CD4-positive, CD25-positive, alpha-beta regulatory T cell (primary cell): ENCODE results near the gene USP36. TPM values are rescaled to one million over a fixed set of nuclear protein-coding genes. Genes with fewer than 3 reads are reported as not detected.

ENCODE experiments used
- ATAC-seq, 2 donors: fragments of 150-1000 bp; cut with Tn5 transposase; one replicate each; pipeline ENCODE4 v1.10.0; 2021; ENCODE audit warnings: low read depth in 2 of 2, moderate number of reproducible peaks in 2 of 2, moderate library complexity in 1 of 2
- DNase-seq, 3 donors: peaks; one replicate each; pipeline versions ENCODE4 v3.0.0 to v3.0.0-alpha.2; 2012 to 2022; ENCODE audit warnings: mixed read lengths in 1 of 3
- H3K27ac ChIP-seq: one replicate; pipeline ENCODE4 v1.7.0; 2013; ENCODE audit warnings: mild to moderate bottlenecking, low read length; ENCODE audit not compliant: insufficient read depth, poor library complexity, severe bottlenecking
- H3K27me3 ChIP-seq: one replicate; pipeline ENCODE4 v1.7.0; 2013; ENCODE audit warnings: low read length; ENCODE audit not compliant: control insufficient read depth, insufficient read depth
- H3K36me3 ChIP-seq: one replicate; pipeline ENCODE4 v1.7.0; 2013; ENCODE audit warnings: mild to moderate bottlenecking, low read length, moderate library complexity; ENCODE audit not compliant: control insufficient read depth, insufficient read depth
- H3K4me1 ChIP-seq: 2 replicates; pipeline ENCODE4 v1.7.0; 2013; ENCODE audit warnings: mild to moderate bottlenecking, low read length; ENCODE audit not compliant: insufficient read depth, control insufficient read depth, poor library complexity, severe bottlenecking
- H3K4me3 ChIP-seq: one replicate; pipeline ENCODE4 v1.7.0; 2013; ENCODE audit warnings: low read depth, mild to moderate bottlenecking, low read length, moderate library complexity
- H3K9me3 ChIP-seq, 2 experiments: 1 replicate in 1 of 2; 2 replicates in 1 of 2; pipeline ENCODE4 v1.7.0; 2013; ENCODE audit warnings: low read length in 2 of 2, mild to moderate bottlenecking in 1 of 2, moderate library complexity in 1 of 2; ENCODE audit not compliant: control insufficient read depth in 2 of 2
- H3K27ac Mint-ChIP-seq, 3 donors: one replicate each; pipeline ENCODE4 v1.8.0; 2020 to 2022; ENCODE audit warnings: mild to moderate bottlenecking in 3 of 3, mixed read lengths in 3 of 3, moderate library complexity in 2 of 3
- H3K27me3 Mint-ChIP-seq: one replicate; pipeline ENCODE4 v1.8.0; 2022; ENCODE audit warnings: mild to moderate bottlenecking, mixed read lengths
- H3K36me3 Mint-ChIP-seq: one replicate; pipeline ENCODE4 v1.8.0; 2020; ENCODE audit warnings: mixed read lengths
- H3K4me1 Mint-ChIP-seq, 4 donors: one replicate each; pipeline ENCODE4 v1.8.0; 2020 to 2022; ENCODE audit warnings: mixed read lengths in 4 of 4, mild to moderate bottlenecking in 1 of 4
- H3K4me3 Mint-ChIP-seq, 4 donors: one replicate each; pipeline ENCODE4 v1.8.0; 2020 to 2022; ENCODE audit warnings: mild to moderate bottlenecking in 4 of 4, mixed read lengths in 4 of 4, moderate library complexity in 3 of 4
- H3K9me3 Mint-ChIP-seq, 7 donors: one replicate each; pipeline ENCODE4 v1.8.0; 2020 to 2022; ENCODE audit warnings: mixed read lengths in 7 of 7, mild to moderate bottlenecking in 3 of 7, moderate library complexity in 2 of 7
- polyA plus RNA-seq, 4 donors: library from polyadenylated mRNA; unstranded; fragments of 300-500 nt; fragmentation: Illumina TruSeq; gene quantifications; one replicate each; pipeline ENCODE4 v1.2.3, GENCODE V29; 2021
- total RNA-seq: library from RNA; stranded (reverse); gene quantifications from one replicate; pipeline ENCODE4 v1.2.3, GENCODE V29; 2022

USP36 gene
- total and polyA plus RNA-seq, 5 donors from 2014 or later: 19.6 to 407 (median 21.3) TPM

GRCh38 chr17:78767806-78768205 is 72.8 kb downstream of the USP36 start:
- Histone ChIP-seq H3K27ac (peak overlapping the region; percentile 56), H3K9me3 (no peaks in the 10 kb centered on the region), H3K27me3 (no peaks in the 10 kb centered on the region), H3K36me3 (peaks cover 8% of the 10 kb centered on the region), H3K4me3 (peak overlapping the region; percentile 64), H3K4me1 (peaks cover 99% of the 10 kb centered on the region)
- Mint-ChIP-seq H3K27ac (no peak overlapping the region), H3K4me3 (no peak overlapping the region), H3K9me3 (no peaks in the 10 kb centered on the region), H3K27me3 (no peaks in the 10 kb centered on the region), H3K36me3 (peaks cover 18% of the 10 kb centered on the region), H3K4me1 (peaks cover 22 to 47% (median 33%) of the 10 kb centered on the region in 4 donors)
- DNase-seq (peak in 1 of 3 donors; percentile 40), ATAC-seq (no peak)

DNA sequence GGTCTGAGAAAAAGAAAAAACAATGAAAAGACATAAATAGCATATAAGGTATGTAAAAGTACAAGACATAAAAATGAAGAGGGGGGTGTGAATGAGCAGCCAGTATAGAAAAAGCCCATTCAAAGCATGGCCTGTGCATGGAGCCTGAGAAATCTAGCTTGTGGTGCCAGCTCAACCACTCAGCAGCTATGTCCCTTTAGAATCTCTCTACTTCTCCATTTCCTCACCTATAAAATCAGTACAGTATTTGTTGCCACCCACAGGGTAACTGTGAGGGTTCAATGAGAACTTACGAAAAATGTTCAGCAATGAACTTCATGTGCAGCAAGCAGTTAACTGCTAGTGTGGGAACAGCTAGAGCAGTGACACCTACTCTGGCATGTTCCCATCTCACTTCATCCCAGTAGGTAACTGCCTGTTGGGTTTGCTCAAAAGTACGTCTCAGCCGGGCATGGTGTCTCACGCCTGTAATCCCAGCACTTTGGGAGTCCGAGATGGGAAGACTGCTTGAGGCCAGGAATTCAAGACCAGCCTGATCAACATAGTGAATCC is 73.8 kb downstream of the USP36 start:
- Histone ChIP-seq H3K27me3 (no peaks in the 10 kb centered on the region), H3K4me3 (peak overlapping the region; percentile 64), H3K9me3 (no peaks in the 10 kb centered on the region), H3K36me3 (peaks cover 8% of the 10 kb centered on the region), H3K4me1 (peaks cover 99% of the 10 kb centered on the region), H3K27ac (peak overlapping the region; percentile 56)
- Mint-ChIP-seq H3K4me3 (no peak overlapping the region), H3K9me3 (no peaks in the 10 kb centered on the region), H3K4me1 (peaks cover 25 to 47% (median 34%) of the 10 kb centered on the region in 4 donors), H3K36me3 (peaks cover 12% of the 10 kb centered on the region), H3K27me3 (no peaks in the 10 kb centered on the region), H3K27ac (no peak overlapping the region)
- DNase-seq (no peak), ATAC-seq (peak; percentile 21 to 38)

- no peaks in the 10 kb centered on the region for H3K27me3 Mint-ChIP-seq
- no peak for DNase-seq
- no peak for ATAC-seq
- Histone ChIP-seq H3K27me3 (no peaks in the 10 kb centered on the region), H3K27ac (peak overlapping the region; percentile 56), H3K4me3 (peak overlapping the region; percentile 64), H3K9me3 (no peaks in the 10 kb centered on the region), H3K4me1 (peaks cover 99% of the 10 kb centered on the region), H3K36me3 (peaks cover 8% of the 10 kb centered on the region)
- H3K27ac Mint-ChIP-seq: peak overlapping the region in 1 of 3 donors; percentile 95
- no peaks in the 10 kb centered on the region for H3K9me3 Mint-ChIP-seq
- H3K4me1 Mint-ChIP-seq: peaks cover 22 to 47% (median 32%) of the 10 kb centered on the region in 4 donors
- peaks cover 9% of the 10 kb centered on the region for H3K36me3 Mint-ChIP-seq
- H3K4me3 Mint-ChIP-seq: no peak overlapping the region
These were observed 74.4 kb downstream of the USP36 start for GRCh38 chr17:78766225-78766624.

DNA sequence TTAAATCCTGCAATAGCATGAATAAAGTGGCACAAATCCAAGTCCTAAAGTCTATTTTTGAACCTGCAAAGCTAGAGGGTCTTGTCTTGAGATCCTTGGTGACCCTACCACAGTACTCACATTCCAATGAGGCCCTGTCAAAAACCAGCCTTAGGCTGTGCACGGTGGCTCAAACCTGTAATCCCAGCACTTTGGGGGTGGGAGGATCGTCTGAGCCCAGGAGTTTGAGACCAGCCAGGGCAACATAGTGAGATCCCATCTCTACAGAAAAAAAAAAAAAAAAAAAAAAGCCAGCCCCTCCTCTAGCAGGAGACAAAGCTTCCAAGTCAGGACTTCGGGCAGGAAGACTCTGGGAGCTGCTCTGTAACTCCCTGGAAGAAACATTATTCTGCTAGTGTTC is 74.8 kb downstream of the USP36 start:
- Histone ChIP-seq H3K9me3 (no peaks in the 10 kb centered on the region), H3K27ac (peak overlapping the region; percentile 56), H3K36me3 (peaks cover 8% of the 10 kb centered on the region), H3K27me3 (no peaks in the 10 kb centered on the region), H3K4me3 (peak overlapping the region; percentile 64), H3K4me1 (peaks cover 99% of the 10 kb centered on the region)
- peak overlapping the region in 3 of 4 donors; percentile 58 to 80 (median 60) for H3K4me3 Mint-ChIP-seq
- H3K27me3 Mint-ChIP-seq: no peaks in the 10 kb centered on the region
- peaks cover 21 to 47% (median 31%) of the 10 kb centered on the region in 4 donors for H3K4me1 Mint-ChIP-seq
- H3K36me3 Mint-ChIP-seq: peaks cover 9% of the 10 kb centered on the region
- no peaks in the 10 kb centered on the region for H3K9me3 Mint-ChIP-seq
- H3K27ac Mint-ChIP-seq: peak overlapping the region in 2 of 3 donors; percentile 59 to 95
- no peak for ATAC-seq
- DNase-seq: no peak

GRCh38 chr17:78764871-78765270 is 75.7 kb downstream of the USP36 start:
- no peak for DNase-seq
- Histone ChIP-seq H3K4me3 (peak overlapping the region; percentile 64), H3K4me1 (peaks cover 96% of the 10 kb centered on the region), H3K27ac (peak overlapping the region; percentile 56), H3K27me3 (no peaks in the 10 kb centered on the region), H3K36me3 (peaks cover 6% of the 10 kb centered on the region), H3K9me3 (no peaks in the 10 kb centered on the region)
- no peaks in the 10 kb centered on the region for H3K27me3 Mint-ChIP-seq
- H3K36me3 Mint-ChIP-seq: peaks cover 5% of the 10 kb centered on the region
- H3K4me3 Mint-ChIP-seq: peak overlapping the region; percentile 63 to 75 (median 67)
- no peak for ATAC-seq
- H3K9me3 Mint-ChIP-seq: no peaks in the 10 kb centered on the region
- H3K4me1 Mint-ChIP-seq: peaks cover 22 to 47% (median 34%) of the 10 kb centered on the region in 4 donors
- peak overlapping the region in 2 of 3 donors; percentile 81 to 93 for H3K27ac Mint-ChIP-seq

DNA sequence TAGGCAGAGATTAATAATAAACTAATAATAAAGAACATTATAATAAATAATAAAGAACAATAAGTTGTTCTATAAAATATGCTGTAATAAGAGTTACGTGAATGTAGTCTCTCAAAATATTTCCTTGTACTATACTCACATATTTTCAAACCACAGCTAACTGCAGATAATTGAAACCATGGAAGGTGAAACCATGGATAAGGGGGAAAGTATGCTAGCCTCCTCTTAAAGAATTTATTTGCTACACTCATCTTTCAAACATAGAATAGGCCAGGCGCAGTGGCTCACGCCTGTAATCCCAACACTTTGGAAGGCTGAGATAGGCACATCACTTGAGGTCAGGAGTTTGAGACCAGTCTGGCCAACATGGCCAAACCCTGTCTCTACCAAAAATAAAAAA is 77.1 kb downstream of the USP36 start:
- H3K36me3 Mint-ChIP-seq: peaks cover 5% of the 10 kb centered on the region
- peaks cover 2% of the 10 kb centered on the region for H3K36me3 ChIP-seq
- H3K27me3 Mint-ChIP-seq: no peaks in the 10 kb centered on the region
- peak overlapping the region; percentile 34 for H3K4me3 ChIP-seq
- H3K27me3 ChIP-seq: no peaks in the 10 kb centered on the region
- H3K4me3 Mint-ChIP-seq: peak overlapping the region in 3 of 4 donors; percentile 24 to 85 (median 49)
- H3K27ac Mint-ChIP-seq: peak overlapping the region; percentile 52 to 99 (median 90)
- peak overlapping the region; percentile 49 for H3K27ac ChIP-seq
- peaks cover 96% of the 10 kb centered on the region for H3K4me1 ChIP-seq
- H3K4me1 Mint-ChIP-seq: peaks cover 29 to 60% (median 47%) of the 10 kb centered on the region in 4 donors
- ATAC-seq: no peak
- no peaks in the 10 kb centered on the region for H3K9me3 ChIP-seq
- no peaks in the 10 kb centered on the region for H3K9me3 Mint-ChIP-seq
- no peak for DNase-seq

GRCh38 chr17:78761789-78762406 is 78.7 kb downstream of the USP36 start:
- Mint-ChIP-seq H3K36me3 (peaks cover 5% of the 10 kb centered on the region), H3K27me3 (no peaks in the 10 kb centered on the region), H3K9me3 (no peaks in the 10 kb centered on the region), H3K4me3 (peak overlapping the region; percentile 61 to 85 (median 77)), H3K4me1 (peaks cover 34 to 77% (median 60%) of the 10 kb centered on the region in 4 donors), H3K27ac (peak overlapping the region; percentile 80 to 99 (median 90))
- H3K4me3 ChIP-seq: peak overlapping the region; percentile 74
- DNase-seq (no peak), ATAC-seq (peak in 1 of 2 donors; percentile 40)
- H3K9me3 ChIP-seq: no peaks in the 10 kb centered on the region
- H3K27me3 ChIP-seq: no peaks in the 10 kb centered on the region
- peaks cover 96% of the 10 kb centered on the region for H3K4me1 ChIP-seq
- H3K36me3 ChIP-seq: no peaks in the 10 kb centered on the region
- peak overlapping the region; percentile 93 for H3K27ac ChIP-seq
